ENCODE measurements around the gene CYSTM1. TPM values are rescaled to one million over a fixed set of nuclear protein-coding genes. Genes with fewer than 3 reads are reported as not detected.

CYSTM1 gene
- total and polyA plus RNA-seq, 2 donors (not counting 3 experiments of a cell fraction or from before 2014, with no cell fraction given), result 28.9 to 41.5 TPM

- DNase-seq (ENCODE audit: low read depth, low spot score) (no peak), FAIRE-seq (no peak)
- TF ChIP-seq MYC (IDR thresholded peaks at IDR 0.05; ENCODE audit: low read depth, low read length) (no peak), MAX (IDR thresholded peaks at IDR 0.05; ENCODE audit: insufficient read depth, insufficient read length) (no peak), JUN (IDR thresholded peaks at IDR 0.05; ENCODE audit: borderline replicate concordance, insufficient read depth, insufficient read length, low read depth) (no peak), FOS (IDR thresholded peaks at IDR 0.05; ENCODE audit: borderline replicate concordance, insufficient read depth, low read length) (no peak), CTCF (IDR thresholded peaks at IDR 0.05; ENCODE audit: extremely low read depth in 1 of 2, insufficient read depth in 1 of 2, low read depth in 1 of 2, low read length in 2 of 2) (no peak), POLR2AphosphoS5 (IDR thresholded peaks at IDR 0.05; ENCODE audit: insufficient read depth, low read depth, low read length) (no peak), POLR2A (IDR thresholded peaks at IDR 0.05; ENCODE audit: low read depth, low read length) (no peak), GATA2 (IDR thresholded peaks at IDR 0.05; ENCODE audit: insufficient read depth, insufficient read length, low read depth, low read length) (no peak), EZH2 (IDR thresholded peaks at IDR 0.05; ENCODE audit: borderline replicate concordance, low read depth, low read length, severe bottlenecking) (no peak)
- Histone ChIP-seq H3K9me3 (replicated peaks; ENCODE audit: control insufficient read depth, insufficient read depth, low read length) (no peaks in the 10 kb centered on the region), H3K4me1 (ENCODE audit: control insufficient read depth, extremely low read depth, insufficient read depth, low read length) (no peaks in the 10 kb centered on the region), H3K9ac (replicated peaks; ENCODE audit: extremely low read depth, insufficient read depth, low read length) (no peak within 1 kb of the TSS), H3K4me2 (ENCODE audit: insufficient read depth, low read length) (no peak within 1 kb of the TSS), H3K79me2 (ENCODE audit: control insufficient read depth, insufficient read depth, low read length) (no peaks in the 10 kb centered on the region), H3K36me3 (ENCODE audit: control insufficient read depth in 2 of 2, extremely low read depth in 1 of 2, insufficient read depth in 2 of 2, low read length in 2 of 2) (no peaks in the 10 kb centered on the region), H3K9me1 (replicated peaks; ENCODE audit: control insufficient read depth, extremely low read depth, insufficient read depth, low read length) (no peaks in the 10 kb centered on the region), H3K27ac (ENCODE audit: insufficient read depth, low read depth, low read length) (no peak within 1 kb of the TSS), H2AFZ (ENCODE audit: low read depth, low read length) (no peak within 1 kb of the TSS), H4K20me1 (replicated peaks; ENCODE audit: control insufficient read depth, extremely low read depth, insufficient read depth, low read length) (peaks cover under 1% of the 10 kb centered on the region), H3K4me3 (replicated peaks in 1 of 3; ENCODE audit: insufficient read depth in 1 of 3, low read depth in 1 of 3, low read length in 3 of 3) (no peak within 1 kb of the TSS), H3K27me3 (ENCODE audit: control insufficient read depth in 2 of 2, insufficient read depth in 2 of 2, low read length in 2 of 2) (no peaks in the 10 kb centered on the region)
- ChIA-PET CTCF (interaction anchor here (1.9 kb wide), 1 partner anchor 18 kb away, joined by 6 read pairs; no protein-coding TSS in a partner anchor), POLR2A (no interaction called here)
- no TSS peak for BruUV-seq (replicated peaks)
- dilution Hi-C loops (cut with MboI; ENCODE audit: extremely low pct_ligation_motif_present, low sequenced_read_pairs), result no loop called here
- intact Hi-C loops (cut with micrococcal nuclease), result no loop called here
Measured at GRCh38 chr5:140125637-140126036, 49.4 kb upstream of the CYSTM1 start, which contains the start of gene IGIP. TSS of gene IGIP (plus strand) at chr5:140125937. CDS start at chr5:140128477, 2,540 bp downstream.
